Occipital lobe (tissue), 2 donors: ENCODE data around the gene OSBPL2. TPM values are rescaled to one million over a fixed set of nuclear protein-coding genes. Genes with fewer than 3 reads are reported as not detected.

Experiments used
- DNase-seq: peaks from one replicate; lab custom pipeline; 2025; lab: John Stamatoyannopoulos, UW
- total RNA-seq: library from RNA; depleted of rRNA; stranded (reverse); fragments of >200 nt; gene quantifications from one replicate; pipeline ENCODE4 v1.2.3, GENCODE V29; 2014

OSBPL2 gene
- total RNA-seq, 1 donor from 2014 or later = 39.8 TPM

- no peak for DNase-seq
Measured at GRCh38 chr20:62220666-62221568, 17.4 kb upstream of the OSBPL2 start.

- DNase-seq = no peak
Measured at GRCh38 chr20:62222266-62222850, 16.0 kb upstream of the OSBPL2 start.

GRCh38 chr20:62222972-62223371, 15.3 kb upstream of the OSBPL2 start:
- no peak for DNase-seq

- DNase-seq = no peak
Measured at GRCh38 chr20:62223571-62223970, 14.8 kb upstream of the OSBPL2 start.

GRCh38 chr20:62224113-62224855, 14.0 kb upstream of the OSBPL2 start:
- no peak for DNase-seq

- no peak for DNase-seq
Measured at GRCh38 chr20:62225026-62225425, 13.3 kb upstream of the OSBPL2 start.

- DNase-seq = no peak
Measured at GRCh38 chr20:62225820-62226635, 12.3 kb upstream of the OSBPL2 start.

- no peak for DNase-seq
Measured at GRCh38 chr20:62226707-62227590, 11.4 kb upstream of the OSBPL2 start.

- no peak for DNase-seq
Measured at GRCh38 chr20:62227591-62227976, 10.7 kb upstream of the OSBPL2 start.

GRCh38 chr20:62227977-62228958, 10.1 kb upstream of the OSBPL2 start:
- DNase-seq = no peak

GRCh38 chr20:62228982-62229545, 9.3 kb upstream of the OSBPL2 start:
- no peak for DNase-seq

- no peak for DNase-seq
Measured at GRCh38 chr20:62229667-62230066, 8.7 kb upstream of the OSBPL2 start.

- no peak for DNase-seq
Measured at GRCh38 chr20:62230276-62230675, 8.0 kb upstream of the OSBPL2 start.

GRCh38 chr20:62230696-62231095, 7.6 kb upstream of the OSBPL2 start:
- no peak for DNase-seq

GRCh38 chr20:62231292-62231691, 7.0 kb upstream of the OSBPL2 start:
- DNase-seq = no peak

- DNase-seq = no peak
Measured at GRCh38 chr20:62232194-62232593, 6.1 kb upstream of the OSBPL2 start.

- no peak for DNase-seq
Measured at GRCh38 chr20:62232770-62233645, 5.3 kb upstream of the OSBPL2 start.

GRCh38 chr20:62233684-62234083, 4.6 kb upstream of the OSBPL2 start:
- DNase-seq = no peak
